Superior temporal gyrus (tissue), 1 donor: ENCODE measurements around the gene DTX3.

Source experiments
- DNase-seq: peaks from one replicate; pipeline ENCODE4 v3.0.0-alpha.2; 2016; ENCODE audit errors: extremely low spot score

The DTX3 gene

DNA sequence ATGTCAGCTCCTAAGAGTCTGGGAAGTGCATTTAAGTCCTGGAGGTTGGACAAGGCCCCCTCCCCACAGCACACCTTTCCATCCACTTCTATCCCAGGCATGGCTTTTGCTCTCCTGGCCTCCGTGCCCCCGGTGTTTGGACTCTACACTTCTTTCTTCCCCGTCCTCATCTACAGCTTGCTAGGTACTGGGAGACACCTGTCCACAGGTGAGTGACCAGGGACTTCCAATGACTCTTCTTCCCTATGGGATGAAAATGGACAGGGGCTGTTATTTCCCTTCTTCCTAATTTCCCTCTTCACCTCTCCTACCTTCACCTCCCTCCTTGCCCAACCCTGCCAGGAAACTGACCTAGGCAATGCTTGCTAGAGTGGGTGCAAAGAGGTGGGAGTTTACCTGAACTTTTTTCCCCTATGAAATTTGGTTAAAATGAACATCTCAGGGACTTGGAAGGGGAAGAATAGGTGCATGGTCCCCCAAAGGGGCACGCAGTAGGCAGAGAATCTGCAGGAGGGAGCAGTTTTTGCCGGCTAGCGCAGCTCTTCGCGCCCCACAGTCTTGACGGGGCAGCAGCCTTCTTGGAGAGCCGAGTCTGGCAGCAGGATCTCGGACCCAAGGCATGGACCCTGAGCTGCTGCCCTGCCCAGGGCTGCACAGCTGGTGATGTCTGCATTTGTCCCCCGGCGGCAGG, 15.8 kb downstream of the DTX3 start:
- no peak for DNase-seq

DNA sequence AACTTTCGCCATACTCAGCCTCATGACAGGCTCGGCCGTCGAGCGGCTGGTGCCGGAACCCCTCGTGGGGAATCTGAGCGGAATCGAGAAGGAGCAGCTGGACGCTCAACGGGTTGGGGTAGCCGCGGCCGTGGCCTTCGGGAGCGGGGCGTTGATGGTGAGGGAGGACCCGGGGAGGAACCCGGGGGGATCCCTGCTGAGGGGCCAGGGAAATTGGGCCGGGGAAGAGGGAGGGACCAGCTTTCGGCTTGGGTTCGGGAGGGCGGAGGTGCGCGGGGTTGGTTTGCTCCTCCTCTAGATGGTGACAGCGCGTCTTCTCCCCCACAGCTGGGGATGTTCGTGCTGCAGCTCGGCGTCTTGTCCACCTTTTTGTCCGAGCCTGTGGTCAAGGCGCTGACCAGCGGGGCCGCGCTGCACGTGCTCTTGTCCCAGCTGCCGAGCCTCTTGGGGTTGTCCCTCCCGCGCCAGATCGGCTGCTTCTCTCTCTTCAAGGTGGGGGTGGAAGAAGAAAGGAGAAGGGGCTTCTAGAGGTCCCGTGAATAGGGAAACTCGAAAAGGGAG, 16.4 kb downstream of the DTX3 start:
- DNase-seq, result no peak

DNA sequence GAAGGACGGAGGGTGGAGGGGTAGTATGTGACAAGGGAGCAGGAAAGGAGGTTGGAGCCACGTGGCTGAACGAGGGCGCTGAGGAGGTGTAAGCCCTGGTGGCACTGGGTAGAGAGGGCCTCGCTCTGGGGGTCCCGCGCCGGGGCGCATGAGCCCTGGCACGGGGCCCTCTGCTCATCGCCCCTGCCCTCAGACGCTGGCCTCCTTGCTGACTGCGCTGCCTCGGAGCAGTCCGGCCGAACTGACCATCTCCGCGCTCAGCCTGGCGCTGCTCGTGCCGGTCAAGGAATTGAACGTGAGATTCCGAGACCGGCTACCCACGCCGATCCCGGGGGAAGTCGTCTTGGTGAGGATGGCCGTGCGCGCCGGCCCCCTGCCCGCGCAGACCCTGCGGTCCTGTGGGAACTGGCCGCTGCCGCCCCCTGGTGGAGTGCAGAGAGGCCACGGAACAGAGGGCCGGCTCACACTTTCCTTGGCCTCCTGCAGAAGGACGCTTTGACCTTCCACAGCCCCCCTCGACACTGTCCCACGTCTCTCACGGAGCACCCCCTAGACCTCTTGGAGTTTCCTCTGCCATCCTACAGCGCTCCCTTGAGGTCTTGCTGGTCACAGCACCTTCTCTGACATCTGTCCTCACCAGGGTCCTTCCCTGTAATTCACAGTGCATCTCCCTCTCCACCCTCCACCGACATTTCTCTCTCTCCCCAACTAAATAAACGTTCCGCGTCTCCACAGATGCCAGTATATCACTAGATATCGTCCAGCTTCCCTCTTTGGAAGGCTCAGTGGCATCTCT, 17.1 kb downstream of the DTX3 start:
- DNase-seq, result no peak

DNA sequence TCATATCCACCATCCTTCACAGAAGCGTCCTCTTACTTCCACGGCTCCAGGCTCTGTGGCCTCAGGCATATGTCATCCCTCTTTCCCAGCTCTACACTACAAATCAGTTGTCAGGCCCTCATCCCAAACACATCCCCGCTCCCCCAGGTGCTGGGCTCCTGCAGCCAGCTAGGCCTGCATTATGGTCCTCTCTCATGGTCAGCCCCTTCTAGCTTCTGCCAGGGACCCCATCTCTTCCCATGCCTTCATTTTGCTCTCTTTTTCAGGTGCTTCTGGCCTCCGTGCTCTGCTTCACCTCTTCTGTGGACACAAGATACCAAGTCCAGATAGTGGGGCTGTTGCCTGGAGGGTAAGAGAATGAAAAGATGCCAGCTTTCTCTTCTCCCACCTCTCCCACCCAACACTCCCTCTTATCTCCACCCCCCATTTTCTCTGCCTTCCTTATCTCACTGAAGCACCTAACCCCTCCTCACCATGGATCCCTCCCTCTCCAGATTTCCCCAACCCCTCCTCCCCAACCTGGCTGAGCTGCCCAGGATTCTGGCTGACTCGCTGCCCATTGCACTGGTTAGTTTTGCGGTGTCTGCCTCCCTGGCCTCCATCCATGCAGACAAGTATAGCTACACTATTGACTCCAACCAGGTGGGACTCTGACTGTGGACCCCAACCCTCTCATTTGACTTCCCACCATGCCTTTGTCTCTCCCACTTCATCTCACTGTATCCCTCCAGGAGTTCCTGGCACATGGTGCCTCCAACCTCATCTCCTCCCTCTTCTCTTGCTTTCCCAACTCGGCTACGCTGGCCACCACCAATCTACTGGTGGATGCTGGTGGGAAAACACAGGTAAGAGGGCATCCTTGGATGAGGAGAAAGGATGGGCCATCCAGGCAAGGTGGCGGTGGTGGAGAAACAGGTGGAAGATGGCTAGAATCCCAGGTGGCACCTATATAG, 17.9 kb downstream of the DTX3 start:
- no peak for DNase-seq

DNA sequence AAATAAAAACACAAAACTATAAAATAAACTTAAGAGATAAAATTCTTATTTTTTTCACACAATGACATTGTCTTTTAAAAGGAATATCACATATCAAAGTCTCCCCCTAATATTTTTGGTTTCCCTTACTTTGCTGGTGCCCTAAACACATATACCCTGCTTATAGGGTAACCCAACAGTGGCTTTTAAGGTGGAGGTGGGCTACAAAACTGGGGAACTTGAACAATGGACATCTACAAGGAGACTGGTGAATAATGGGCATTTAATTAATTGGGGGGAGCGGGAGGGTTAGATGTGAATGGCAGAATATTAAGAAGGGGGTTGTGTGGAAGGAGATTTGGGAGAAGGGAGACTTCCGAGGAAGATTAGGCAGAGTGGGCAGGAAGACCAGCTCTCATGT, 18.8 kb downstream of the DTX3 start:
- no peak for DNase-seq

DNA sequence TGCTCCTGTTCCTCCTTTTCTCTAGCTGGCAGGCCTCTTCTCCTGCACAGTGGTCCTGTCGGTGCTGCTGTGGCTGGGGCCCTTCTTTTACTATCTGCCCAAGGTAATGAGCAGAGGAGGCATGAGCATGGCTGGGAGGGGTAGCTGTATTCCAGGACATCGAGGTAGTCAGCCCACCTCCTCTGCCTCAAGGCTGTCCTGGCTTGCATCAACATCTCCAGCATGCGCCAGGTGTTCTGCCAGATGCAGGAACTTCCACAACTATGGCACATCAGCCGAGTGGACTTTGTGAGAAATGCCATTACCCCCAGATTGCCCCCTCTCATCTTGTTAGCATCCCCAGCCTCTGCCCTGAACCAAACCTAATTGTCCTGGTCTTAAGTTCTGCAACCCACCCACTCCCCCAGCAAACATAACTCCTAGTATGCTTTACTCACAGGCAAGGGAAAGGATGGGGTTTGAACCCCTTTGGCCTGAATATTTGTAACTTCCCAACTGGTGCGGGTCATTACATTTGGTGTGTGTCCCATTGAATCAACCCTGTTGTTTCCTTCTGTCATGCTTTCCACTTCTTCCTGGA, 19.3 kb downstream of the DTX3 start:
- no peak for DNase-seq

DNA sequence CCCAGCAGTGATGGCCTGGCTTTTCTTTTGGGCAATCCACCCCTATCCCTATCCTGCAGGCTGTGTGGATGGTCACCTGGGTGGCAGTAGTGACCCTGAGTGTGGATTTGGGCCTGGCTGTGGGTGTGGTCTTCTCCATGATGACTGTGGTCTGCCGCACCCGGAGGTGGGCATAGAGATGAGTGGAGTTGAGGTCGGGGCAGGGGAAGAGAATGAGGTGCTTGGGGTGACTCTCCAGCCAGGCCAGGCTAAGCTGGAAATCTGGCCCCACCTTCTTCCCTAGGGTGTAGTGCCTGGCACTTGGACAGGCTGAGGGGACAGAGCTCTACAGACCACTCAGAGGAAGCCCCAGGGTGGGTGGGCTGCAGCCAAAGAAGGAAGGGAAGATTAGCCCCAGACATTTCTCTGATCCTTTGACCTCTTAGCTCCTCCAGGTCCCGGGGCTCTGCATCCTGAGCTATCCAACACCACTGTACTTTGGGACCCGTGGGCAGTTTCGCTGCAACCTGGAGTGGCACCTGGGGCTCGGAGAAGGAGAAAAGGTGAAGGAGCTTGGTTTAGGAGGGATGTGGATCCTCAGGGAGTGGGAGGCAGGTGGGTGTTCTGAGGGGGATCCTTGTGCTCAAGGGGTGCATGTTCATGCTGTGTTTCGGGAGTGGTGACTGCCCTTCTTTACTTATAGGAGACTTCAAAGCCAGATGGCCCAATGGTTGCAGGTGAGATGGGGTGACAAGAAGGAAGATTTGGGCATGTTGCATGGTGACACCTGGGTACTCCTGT, 20.0 kb downstream of the DTX3 start:
- no peak for DNase-seq

DNA sequence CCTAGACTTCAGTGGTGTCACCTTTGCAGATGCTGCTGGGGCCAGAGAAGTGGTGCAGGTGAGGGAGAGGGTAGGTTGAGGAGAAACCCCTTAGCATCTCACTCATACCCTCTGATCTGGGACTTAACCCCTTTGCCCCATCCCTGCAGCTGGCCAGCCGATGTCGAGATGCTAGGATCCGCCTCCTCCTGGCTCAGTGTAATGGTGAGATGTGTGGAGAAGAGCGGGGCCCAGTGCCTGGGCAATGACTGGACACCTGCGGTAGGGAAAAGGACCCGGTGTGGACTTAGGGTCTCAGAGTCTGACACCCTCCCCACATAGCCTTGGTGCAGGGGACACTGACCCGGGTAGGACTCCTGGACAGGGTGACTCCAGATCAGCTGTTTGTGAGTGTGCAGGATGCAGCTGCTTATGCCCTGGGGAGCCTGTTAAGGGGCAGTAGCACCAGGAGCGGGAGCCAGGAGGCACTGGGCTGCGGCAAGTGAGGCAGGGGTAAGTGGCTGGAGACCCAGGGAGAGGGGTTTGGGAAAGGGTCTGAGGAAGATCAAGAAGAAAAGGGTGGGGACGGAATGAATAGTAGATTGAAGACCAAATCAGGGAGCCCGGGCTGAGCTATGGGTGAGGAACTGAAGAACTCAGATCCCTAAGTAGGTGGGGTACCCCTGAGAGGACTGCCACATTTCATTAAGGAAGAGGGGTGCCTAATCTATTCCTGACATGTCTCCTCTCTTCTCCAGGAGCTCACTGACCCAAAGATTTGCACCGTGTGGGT, 20.8 kb downstream of the DTX3 start:
- DNase-seq, result no peak

DNA sequence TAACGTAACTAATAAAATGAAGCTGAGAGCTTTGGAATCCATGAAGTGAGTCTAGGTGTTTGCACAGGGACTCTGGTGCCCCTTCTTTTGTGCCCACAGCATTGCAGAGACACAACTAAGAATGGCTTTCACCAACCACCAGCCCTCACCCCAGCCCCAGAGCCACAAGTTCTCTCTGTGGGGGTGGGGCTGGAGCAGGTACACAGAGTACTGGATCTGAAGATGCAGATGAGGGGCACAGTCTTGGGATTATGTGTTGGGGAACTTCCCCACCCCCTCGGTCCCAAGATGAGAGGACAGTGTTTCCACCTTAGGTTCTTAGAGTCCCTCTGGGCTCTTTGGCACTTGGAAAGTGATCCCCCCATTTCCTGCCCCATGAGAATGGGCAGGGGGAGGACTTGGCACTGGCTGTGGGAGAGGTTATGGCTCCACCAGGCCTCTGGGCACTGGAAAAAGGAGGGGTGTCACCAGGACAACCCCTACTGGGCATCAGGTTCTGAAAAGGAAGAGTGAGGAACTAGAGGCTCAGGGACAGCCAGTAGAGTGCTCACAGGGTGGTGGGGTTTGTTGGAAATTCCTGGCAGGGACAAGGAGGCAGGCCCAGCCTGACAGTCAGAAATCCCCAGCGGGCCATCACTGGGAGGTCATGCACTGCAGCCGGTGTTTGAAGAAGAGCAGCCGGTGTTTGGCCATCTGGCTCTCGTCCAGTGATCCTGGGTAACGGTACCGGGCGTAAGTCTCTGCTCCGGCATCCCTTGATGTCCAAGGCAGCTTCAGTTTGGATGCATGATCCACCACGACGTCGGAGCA, 21.7 kb downstream of the DTX3 start:
- DNase-seq, result no peak

DNA sequence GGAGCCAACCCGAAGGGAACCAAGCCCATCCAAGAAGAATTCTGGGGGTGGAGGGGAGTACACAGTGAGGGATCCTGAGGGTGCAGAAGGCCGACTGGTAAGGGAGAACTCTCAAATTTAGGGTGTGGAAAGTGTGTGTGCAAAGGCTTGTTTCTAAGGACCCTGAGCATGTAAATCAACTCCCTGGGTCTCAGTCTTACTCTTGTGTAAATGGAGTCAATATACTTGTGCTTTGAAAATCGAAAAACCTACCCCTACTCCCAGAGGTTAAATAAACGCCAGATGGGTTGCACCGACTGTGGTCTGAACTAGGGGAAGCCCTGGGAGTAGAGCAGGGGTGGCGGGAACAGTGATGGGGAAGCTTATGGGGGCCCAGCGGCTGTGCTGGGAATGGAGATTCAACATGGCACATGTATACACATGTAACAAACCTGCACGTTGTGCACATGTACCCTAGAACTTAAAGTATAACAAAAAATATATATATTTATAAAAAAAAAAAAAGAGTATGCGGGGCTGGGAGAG, 22.4 kb downstream of the DTX3 start:
- DNase-seq, result no peak

DNA sequence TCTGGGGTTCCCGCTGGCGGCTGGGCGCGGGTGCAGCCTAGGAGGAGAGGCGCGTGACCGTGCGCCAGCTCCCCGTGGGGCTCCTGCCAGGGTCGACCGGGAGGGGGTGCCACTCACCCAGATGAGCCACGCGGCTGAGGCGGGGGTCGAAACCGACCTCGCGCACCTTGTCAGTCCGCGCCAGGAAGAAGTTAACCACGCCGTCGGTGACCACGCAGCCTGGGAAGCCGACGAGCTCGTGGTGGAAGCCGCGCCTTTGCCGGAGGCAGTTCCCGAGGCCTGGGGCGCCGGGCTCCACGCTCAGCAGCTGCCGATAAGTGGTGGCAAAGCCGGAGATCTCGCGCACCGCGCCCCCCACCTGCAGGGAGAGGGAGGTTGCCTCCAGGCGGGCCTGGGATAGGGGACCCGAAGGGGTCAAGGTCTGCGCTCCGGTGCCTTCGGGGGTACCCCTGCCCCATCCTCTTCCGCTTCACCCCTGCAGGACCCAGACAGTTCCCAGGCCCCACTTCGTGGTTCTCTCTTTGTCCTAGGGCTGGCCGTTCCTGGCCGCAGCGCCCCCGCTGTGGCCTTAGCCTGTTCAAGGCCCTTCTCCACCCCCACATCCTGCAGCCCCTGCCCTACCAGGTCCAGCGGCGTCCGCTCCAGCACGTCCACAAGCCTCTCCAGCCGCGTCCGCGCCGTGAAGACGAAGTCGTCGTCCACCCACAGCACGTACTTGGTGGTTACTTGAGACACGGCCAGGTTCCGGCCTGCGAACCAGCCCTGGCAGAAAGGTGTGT, 23.1 kb downstream of the DTX3 start:
- DNase-seq, result no peak

DNA sequence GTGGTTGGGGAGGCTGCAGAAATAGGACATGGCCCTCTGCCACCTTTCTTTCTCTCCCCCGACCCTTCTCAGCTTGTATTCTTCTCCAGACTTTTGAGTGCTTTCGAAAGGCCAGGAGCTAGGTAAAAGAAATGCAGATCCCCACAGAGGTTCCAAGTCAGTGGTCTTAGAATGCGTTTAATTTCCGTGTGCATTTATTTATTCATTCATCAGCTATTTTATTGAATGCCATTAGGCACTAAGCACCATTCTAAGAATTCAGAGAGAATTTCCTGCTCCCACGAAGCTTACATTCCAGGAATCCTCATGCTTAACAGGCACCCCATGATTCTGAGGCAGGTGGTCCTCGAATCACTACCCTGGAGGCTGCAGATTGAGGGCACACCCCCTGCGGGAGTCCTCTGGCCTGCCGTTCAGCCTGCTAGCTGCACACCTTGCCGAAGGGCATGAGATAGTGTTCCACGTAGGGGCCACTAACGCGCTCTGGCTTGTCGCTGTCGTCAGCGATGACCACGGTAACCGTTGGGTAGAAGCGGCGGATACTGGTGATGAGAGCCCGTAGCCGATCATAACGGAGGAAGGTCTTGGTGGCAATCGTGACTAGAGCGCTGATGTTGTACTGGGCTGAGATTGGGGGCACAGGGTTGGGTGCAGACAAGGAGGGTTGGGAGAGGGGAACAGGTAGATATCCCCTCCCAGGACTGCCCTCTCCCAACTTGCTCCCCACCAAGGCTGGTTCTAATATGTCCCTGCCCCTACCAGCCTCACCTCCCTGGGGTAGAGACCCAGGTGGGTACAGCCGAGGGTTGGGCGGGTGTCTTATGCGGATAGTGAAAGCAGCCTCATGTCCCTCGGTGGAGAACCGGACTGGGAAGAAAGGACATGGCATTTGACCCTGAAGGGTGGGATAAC, 23.9 kb downstream of the DTX3 start:
- no peak for DNase-seq

DNA sequence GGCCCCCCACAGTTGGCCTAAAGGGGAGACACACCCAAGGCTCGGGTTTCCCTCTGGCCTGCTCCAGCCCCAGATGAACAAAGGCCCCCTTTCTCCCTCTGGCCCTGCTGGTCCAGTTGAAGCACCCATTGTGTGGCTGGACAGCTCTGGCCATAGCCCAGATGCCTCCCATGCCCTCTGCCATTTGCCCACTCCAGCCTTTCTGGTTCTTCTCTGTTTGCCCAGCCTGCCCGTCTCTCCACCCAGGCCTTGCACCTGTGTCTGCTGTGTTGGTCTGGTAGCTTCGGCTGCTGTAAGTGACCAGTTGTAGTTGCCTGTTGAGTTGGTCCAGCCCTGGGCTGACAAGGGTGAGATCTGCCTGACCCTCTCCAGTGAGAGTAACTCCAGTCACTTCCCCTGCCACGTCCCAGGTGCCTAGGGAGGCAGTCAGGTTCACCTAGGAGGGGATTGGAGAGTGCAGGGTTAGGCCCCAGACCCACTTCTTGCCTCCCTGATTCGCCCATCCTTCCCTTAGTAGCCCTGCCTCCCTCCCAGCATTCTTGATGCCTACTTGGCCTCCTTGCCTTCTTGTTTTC, 25.4 kb downstream of the DTX3 start:
- peak; percentile 79 for DNase-seq

DNA sequence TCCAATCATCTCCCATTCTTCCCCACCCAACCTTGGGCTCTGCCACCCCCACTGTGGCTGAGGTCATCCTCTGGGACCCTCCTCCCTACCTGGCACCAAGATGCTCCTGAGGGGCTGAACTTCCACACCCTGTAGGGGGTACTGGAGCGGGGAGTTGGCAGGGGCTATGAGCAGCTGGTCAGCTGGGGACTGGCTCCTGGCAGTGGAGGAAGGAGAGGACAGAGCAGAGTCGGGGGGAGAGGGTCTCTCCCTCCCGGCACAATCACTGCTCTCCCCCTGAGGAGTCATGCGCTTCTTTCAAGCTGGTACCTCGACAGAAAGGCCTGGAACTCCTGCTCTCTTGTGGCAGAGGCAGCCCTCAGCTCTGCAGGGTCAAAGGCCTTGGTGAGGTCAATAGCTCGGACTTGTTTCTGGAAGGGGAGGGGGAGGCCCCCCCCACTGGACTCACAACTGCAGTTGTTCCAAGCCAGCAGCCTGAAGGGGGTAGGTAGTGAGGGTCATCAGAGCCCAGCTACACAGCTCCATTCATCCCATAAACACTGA, 26.3 kb downstream of the DTX3 start:
- no peak for DNase-seq

DNA sequence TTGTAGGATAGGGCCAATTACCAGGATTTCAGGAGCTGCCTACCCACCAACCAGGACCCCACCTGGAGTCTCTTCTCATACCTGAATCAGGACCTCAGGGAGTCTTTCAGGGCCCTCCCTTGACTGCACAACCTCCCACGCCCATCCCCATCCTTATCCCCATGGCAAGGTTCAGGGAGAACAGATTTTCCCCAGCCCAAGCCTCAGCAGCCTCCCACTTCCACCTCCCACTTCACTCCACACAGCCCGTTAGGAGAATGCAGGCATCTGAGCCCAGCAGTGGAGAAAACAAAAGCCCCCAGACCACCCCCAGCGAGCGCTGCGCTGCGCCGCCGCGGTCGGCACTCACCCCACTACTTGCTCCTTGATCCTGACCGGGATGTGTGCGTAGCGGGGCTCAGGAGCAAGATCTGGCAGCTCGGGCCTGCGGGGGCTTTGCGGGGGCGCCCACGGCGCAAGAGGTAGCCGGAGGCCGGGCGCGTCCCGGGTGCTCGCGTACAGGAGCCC, 27.0 kb downstream of the DTX3 start:
- no peak for DNase-seq
